Loucy (cell line): ENCODE data around the gene SECISBP2L.

Source experiments
- H2AFZ ChIP-seq: fragments of 200-600 bp; sonication (generic); 2 replicates; pipeline ENCODE4 v1.6.0; 2016; ENCODE audit warnings: antibody characterized with exemption, mild to moderate bottlenecking, low read length, moderate library complexity
- H3F3A ChIP-seq: fragments of 200-600 bp; 2 replicates; pipeline ENCODE4 v1.6.0; 2016; ENCODE audit warnings: antibody characterized with exemption, low read depth, mild to moderate bottlenecking
- H3K27me3 ChIP-seq: fragments of 200-600 bp; sonication (generic); 2 replicates; pipeline ENCODE4 v1.6.1; 2014; ENCODE audit warnings: low read length, mild to moderate bottlenecking; ENCODE audit not compliant: insufficient read depth, poor library complexity, severe bottlenecking
- H3K36me3 ChIP-seq: fragments of 200-600 bp; sonication (generic); 2 replicates; pipeline ENCODE4 v1.6.1; 2016; ENCODE audit warnings: low read length; ENCODE audit not compliant: insufficient read depth
- H3K4me1 ChIP-seq: fragments of 200-600 bp; sonication (generic); 2 replicates; pipeline ENCODE4 v1.5.1; 2014; ENCODE audit warnings: low read length, mild to moderate bottlenecking; ENCODE audit not compliant: insufficient read depth, poor library complexity, severe bottlenecking
- H3K4me2 ChIP-seq: fragments of 200-600 bp; sonication (generic); 2 replicates; pipeline ENCODE4 v1.6.0; 2014; ENCODE audit warnings: antibody characterized with exemption, low read length, low read depth, mild to moderate bottlenecking; ENCODE audit not compliant: poor library complexity, severe bottlenecking
- H3K4me3 ChIP-seq: fragments of 200-600 bp; sonication (generic); 2 replicates; pipeline ENCODE4 v1.5.1; 2014; ENCODE audit warnings: low read length, mild to moderate bottlenecking, mixed read lengths; ENCODE audit not compliant: poor library complexity, severe bottlenecking
- H3K79me2 ChIP-seq: fragments of 200-600 bp; sonication (generic); 2 replicates; pipeline ENCODE4 v1.6.1; 2014; ENCODE audit warnings: low read length; ENCODE audit not compliant: insufficient read depth
- H3K9ac ChIP-seq: fragments of 200-600 bp; sonication (generic); 2 replicates; pipeline ENCODE4 v1.6.0; 2014; ENCODE audit warnings: mild to moderate bottlenecking, low read depth, low read length, moderate library complexity; ENCODE audit not compliant: poor library complexity, severe bottlenecking
- H3K9me2 ChIP-seq: fragments of 200-600 bp; sonication (generic); replicated peaks from 2 replicates; pipeline ENCODE4 v1.6.1; 2016; ENCODE audit warnings: low read depth, low read length, mixed read lengths
- H3K9me3 ChIP-seq: fragments of 200-600 bp; sonication (generic); 2 replicates; pipeline ENCODE4 v1.6.1; 2014; ENCODE audit warnings: mild to moderate bottlenecking, antibody characterized with exemption, low read length, low read depth; ENCODE audit not compliant: insufficient read depth
- H4K20me1 ChIP-seq: fragments of 200-600 bp; sonication (generic); 2 replicates; pipeline ENCODE4 v1.6.0; 2014; ENCODE audit warnings: antibody characterized with exemption, low read length, mild to moderate bottlenecking; ENCODE audit not compliant: insufficient read depth, poor library complexity, severe bottlenecking
- CTCF ChIP-seq: fragments of 200-600 bp; sonication (generic); conservative IDR thresholded peaks from 2 replicates; pipeline ENCODE4 v1.5.1; 2014; ENCODE audit warnings: mild to moderate bottlenecking, antibody characterized with exemption, low read length
- EZH2phosphoT487 ChIP-seq: fragments of 200-600 bp; IDR thresholded peaks from 2 replicates; pipeline ENCODE4 v1.6.1; 2018; ENCODE audit warnings: antibody characterized with exemption, mild to moderate bottlenecking, moderate library complexity, borderline replicate concordance

Gene SECISBP2L

DNA sequence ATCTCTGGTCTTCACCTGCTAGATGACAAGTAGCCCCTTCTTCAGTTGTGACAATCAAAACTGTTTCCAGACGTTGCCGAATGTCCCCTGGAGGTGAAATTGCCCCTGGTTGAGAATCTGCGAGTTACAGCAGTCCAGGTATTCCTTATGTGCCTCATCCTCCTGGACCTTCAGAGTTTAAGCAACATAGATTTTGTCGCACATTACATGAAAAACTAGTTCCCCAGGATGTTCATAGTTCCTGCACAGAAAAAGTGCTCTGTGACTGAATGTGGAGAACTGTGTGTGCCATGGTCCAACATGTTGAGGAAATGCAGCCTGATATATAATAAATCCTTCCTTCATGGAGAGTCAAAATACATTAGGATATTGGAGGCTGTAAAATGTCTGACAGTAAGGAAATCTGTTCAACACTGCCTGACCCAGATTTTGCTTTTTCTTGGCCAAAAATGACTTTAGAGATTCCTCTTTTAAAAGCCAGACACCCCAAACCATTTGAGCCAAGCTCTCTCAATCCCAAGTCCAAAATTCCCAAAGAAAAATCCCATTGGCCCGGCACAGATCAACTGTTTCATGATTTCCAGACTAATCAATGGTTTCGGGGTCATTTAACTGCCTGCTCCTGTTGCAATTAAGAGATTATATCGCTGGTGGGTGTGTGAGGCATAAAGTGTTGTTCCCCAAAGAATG is 62.1 kb downstream of the SECISBP2L start:
- H3K36me3 ChIP-seq = no peaks in the 10 kb centered on the region; the same call in 1 of the 2 replicates
- H3K4me3 ChIP-seq = no peak overlapping the region
- no peaks in the 10 kb centered on the region for H3K9me3 ChIP-seq
- no peak overlapping the region for H2AFZ ChIP-seq
- H3K27me3 ChIP-seq = no peaks in the 10 kb centered on the region
- no peaks in the 10 kb centered on the region for H3K9me2 ChIP-seq
- H3F3A ChIP-seq = no peaks in the 10 kb centered on the region
- H3K4me2 ChIP-seq = no peak overlapping the region
- no peaks in the 10 kb centered on the region for H4K20me1 ChIP-seq
- H3K79me2 ChIP-seq = no peaks in the 10 kb centered on the region
- H3K4me1 ChIP-seq = no peaks in the 10 kb centered on the region
- TF ChIP-seq CTCF (no peak), EZH2phosphoT487 (no peak)
- H3K9ac ChIP-seq = no peak overlapping the region

DNA sequence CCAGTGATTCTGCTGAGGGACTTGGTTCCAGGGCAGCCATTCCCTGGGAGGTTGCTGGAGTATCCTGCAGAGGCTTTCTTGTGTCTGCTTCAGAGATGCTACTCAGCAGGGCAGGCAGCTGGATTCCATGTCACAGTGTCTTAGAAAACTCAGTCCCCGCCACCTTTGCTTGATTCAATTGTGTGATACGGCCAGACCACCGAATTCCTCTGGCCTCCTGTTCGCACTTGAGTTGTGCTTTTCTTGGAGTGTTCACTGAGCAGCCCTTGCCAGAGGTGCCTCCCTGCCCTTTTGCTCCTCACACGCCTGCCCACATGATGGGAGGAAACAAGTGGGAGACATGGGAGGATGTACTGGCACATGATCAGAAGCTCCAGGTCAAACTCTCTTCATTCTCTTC is 62.9 kb downstream of the SECISBP2L start:
- no peaks in the 10 kb centered on the region for H4K20me1 ChIP-seq
- H3K4me2 ChIP-seq = no peak overlapping the region
- no peaks in the 10 kb centered on the region for H3K79me2 ChIP-seq
- no peak overlapping the region for H2AFZ ChIP-seq
- no peak overlapping the region for H3K9ac ChIP-seq
- no peaks in the 10 kb centered on the region for H3K9me2 ChIP-seq
- H3K9me3 ChIP-seq = no peaks in the 10 kb centered on the region
- no peak overlapping the region for H3K4me3 ChIP-seq
- no peaks in the 10 kb centered on the region for H3K27me3 ChIP-seq
- no peaks in the 10 kb centered on the region for H3F3A ChIP-seq
- TF ChIP-seq EZH2phosphoT487 (no peak), CTCF (no peak)
- H3K4me1 ChIP-seq = peaks cover 6% of the 10 kb centered on the region
- no peaks in the 10 kb centered on the region; the same call in 1 of the 2 replicates for H3K36me3 ChIP-seq

GRCh38 chr15:48981941-48982340 is 64.3 kb downstream of the SECISBP2L start:
- Histone ChIP-seq H3K4me3 (no peak overlapping the region), H3F3A (no peaks in the 10 kb centered on the region), H3K27me3 (no peaks in the 10 kb centered on the region), H2AFZ (no peak overlapping the region), H3K4me2 (no peak overlapping the region), H4K20me1 (no peaks in the 10 kb centered on the region), H3K9me2 (no peaks in the 10 kb centered on the region), H3K79me2 (no peaks in the 10 kb centered on the region), H3K4me1 (peaks cover 7% of the 10 kb centered on the region), H3K36me3 (no peaks in the 10 kb centered on the region), H3K9ac (no peak overlapping the region), H3K9me3 (no peaks in the 10 kb centered on the region)
- TF ChIP-seq CTCF (no peak), EZH2phosphoT487 (no peak)
